Breast epithelium (tissue), 4 donors: Measurements from ENCODE around the gene CDC16. TPM values are rescaled to one million over a fixed set of nuclear protein-coding genes. Genes with fewer than 3 reads are reported as not detected.

ENCODE experiments used
- DNase-seq, 2 donors: peaks; one replicate each; pipeline ENCODE4 v3.0.0-alpha.2; 2019; ENCODE audit warnings: low spot score in 2 of 2
- H3K27ac ChIP-seq, 2 donors: fragments of 200-600 bp; sonication (generic) in 1 of 2; one replicate each; pipeline ENCODE4 v1.5.1; 2016 to 2019; ENCODE audit warnings: mild to moderate bottlenecking in 1 of 2
- H3K27me3 ChIP-seq, 2 donors: fragments of 200-600 bp; sonication (generic) in 1 of 2; one replicate each; pipeline versions ENCODE4 v1.5.1 to v1.6.0; 2017 to 2019; ENCODE audit warnings: control low read depth in 1 of 2, mild to moderate bottlenecking in 1 of 2
- H3K36me3 ChIP-seq: fragments of 200-600 bp; one replicate; pipeline ENCODE4 v1.5.1; 2019
- H3K4me1 ChIP-seq, 2 donors: fragments of 200-600 bp; sonication (generic); one replicate each; pipeline ENCODE4 v1.5.1; 2016 to 2019; ENCODE audit warnings: control low read depth in 1 of 2
- H3K4me3 ChIP-seq, 3 donors: fragments of 200-600 bp; sonication (generic); 1 replicate in 2 of 3; 2 replicates in 1 of 3; pipeline ENCODE4 v1.5.1; 2016 to 2019; ENCODE audit warnings: mild to moderate bottlenecking in 3 of 3, moderate library complexity in 2 of 3
- H3K9me3 ChIP-seq, 2 donors: fragments of 200-600 bp; sonication (generic) in 1 of 2; one replicate each; pipeline ENCODE4 v1.5.1; 2016 to 2019; ENCODE audit warnings: control low read depth in 1 of 2
- CTCF ChIP-seq, 3 donors: fragments of 450-650 bp; IDR thresholded peaks; one replicate each; pipeline ENCODE4 v1.5.1; 2016 to 2017; ENCODE audit warnings: antibody characterized with exemption in 3 of 3, mild to moderate bottlenecking in 3 of 3, moderate library complexity in 3 of 3
- POLR2A ChIP-seq: fragments of 450-650 bp; IDR thresholded peaks from one replicate; pipeline ENCODE4 v1.6.1; 2016; ENCODE audit warnings: antibody characterized with exemption, mild to moderate bottlenecking, moderate library complexity
- POLR2AphosphoS5 ChIP-seq, 3 donors: sonication (generic); formaldehyde crosslinking; IDR thresholded peaks; one replicate each; pipeline ENCODE4 v1.6.1; 2017; ENCODE audit warnings: antibody characterized with exemption in 3 of 3
- intact Hi-C: fragments of 100-400 bp; cut with DNase I; formaldehyde crosslinking; loops from one replicate; pipeline ENCODE4 v1.15.1; 2023; ENCODE audit warnings: low total_unique reads
- total RNA-seq, 3 donors: library from RNA; depleted of rRNA; stranded (reverse); fragments of >200 nt; gene quantifications; one replicate each; pipeline ENCODE4 v1.1.0, GENCODE V29; 2016

CDC16 gene
- total RNA-seq, 3 donors from 2014 or later = 53.1 to 82.5 (median 77.7) TPM

GRCh38 chr13:114311387-114311786 lies 76.7 kb downstream of the CDC16 start:
- TF ChIP-seq POLR2AphosphoS5 (IDR thresholded peaks at IDR 0.05) = no peak
- TF ChIP-seq POLR2A = no peak
- TF ChIP-seq CTCF (IDR thresholded peaks at IDR 0.05) = no peak
- intact Hi-C loops = no loop called here
- H3K4me1 ChIP-seq = no peaks in the 10 kb centered on the region
- H3K4me3 ChIP-seq = no peak overlapping the region
- DNase-seq = no peak
- no peaks in the 10 kb centered on the region for H3K27me3 ChIP-seq
- H3K9me3 ChIP-seq = no peaks in the 10 kb centered on the region
- no peaks in the 10 kb centered on the region for H3K36me3 ChIP-seq
- no peak overlapping the region for H3K27ac ChIP-seq

DNA sequence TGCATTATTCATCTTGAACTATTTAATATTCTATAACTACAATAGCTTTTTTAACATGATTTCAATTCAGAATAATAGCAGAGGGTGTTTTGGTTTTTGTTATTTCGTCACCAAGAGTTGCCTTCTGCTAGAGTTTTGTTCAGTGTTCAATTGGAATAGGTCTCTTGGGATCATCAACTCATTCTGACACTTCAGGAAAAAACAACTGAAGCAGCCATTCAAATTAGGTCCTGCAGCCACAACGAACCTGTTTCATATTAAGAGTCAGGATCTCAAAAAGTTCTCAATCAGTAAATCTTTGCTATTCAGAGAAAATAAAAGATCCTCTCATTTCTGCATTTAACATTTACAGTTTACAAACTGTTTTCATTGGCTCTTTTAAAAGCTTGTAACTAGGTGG lies 77.2 kb downstream of the CDC16 start:
- Histone ChIP-seq H3K27me3 (no peaks in the 10 kb centered on the region), H3K4me3 (no peak overlapping the region), H3K27ac (no peak overlapping the region), H3K9me3 (no peaks in the 10 kb centered on the region), H3K36me3 (no peaks in the 10 kb centered on the region), H3K4me1 (no peaks in the 10 kb centered on the region)
- TF ChIP-seq CTCF (IDR thresholded peaks at IDR 0.05) (no peak), POLR2A (no peak), POLR2AphosphoS5 (IDR thresholded peaks at IDR 0.05) (no peak)
- no peak for DNase-seq
- intact Hi-C loops = no loop called here

DNA sequence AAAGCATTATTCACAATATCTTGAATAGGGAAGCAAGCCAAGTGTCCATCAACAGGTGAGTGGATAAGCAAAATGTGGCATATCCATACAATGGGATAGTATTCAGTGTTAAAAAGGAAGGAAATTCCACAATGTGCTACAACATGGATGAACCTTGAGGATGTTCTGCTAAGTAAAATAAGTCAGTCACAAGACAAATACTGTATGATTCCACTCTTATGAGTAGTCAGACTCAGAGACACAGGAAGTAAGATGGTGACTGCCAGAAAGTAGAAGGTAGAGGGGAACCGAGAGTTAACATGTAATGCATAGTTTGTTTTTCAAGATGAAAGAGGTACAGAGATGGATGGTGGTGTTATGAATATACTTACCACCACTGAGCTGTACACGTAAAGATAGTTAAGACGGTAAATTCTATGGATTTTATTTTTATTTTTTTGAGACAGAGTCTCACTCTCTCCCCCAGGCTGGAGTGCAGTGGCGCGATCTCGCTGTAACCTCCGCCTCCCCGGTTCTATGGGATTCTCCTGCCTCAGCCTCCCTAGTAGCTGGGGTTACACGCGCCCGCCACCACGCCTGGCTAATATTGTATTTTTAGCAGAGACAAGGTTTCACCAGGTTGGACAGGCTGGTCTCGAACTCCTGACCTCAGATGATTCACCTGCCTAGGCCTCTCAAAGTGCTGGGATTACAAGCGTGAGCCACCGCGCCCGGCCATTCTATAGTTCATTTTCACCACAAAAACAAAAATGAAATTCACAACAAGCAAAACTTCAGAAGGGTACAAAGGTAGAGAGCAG lies 78.6 kb downstream of the CDC16 start:
- peak overlapping the region; percentile 77 to 89 (median 87) for H3K4me3 ChIP-seq
- no peaks in the 10 kb centered on the region for H3K9me3 ChIP-seq
- no peaks in the 10 kb centered on the region for H3K36me3 ChIP-seq
- H3K4me1 ChIP-seq = no peaks in the 10 kb centered on the region
- TF ChIP-seq CTCF (IDR thresholded peaks at IDR 0.05) = no peak
- TF ChIP-seq POLR2A = no peak
- TF ChIP-seq POLR2AphosphoS5 (IDR thresholded peaks at IDR 0.05) = no peak
- peak overlapping the region; percentile 85 to 93 for H3K27ac ChIP-seq
- no peak for DNase-seq
- no peaks in the 10 kb centered on the region for H3K27me3 ChIP-seq
- intact Hi-C loops = no loop called here

GRCh38 chr13:114314074-114314912 lies 79.6 kb downstream of the CDC16 start, which contains the start of gene CHAMP1:
Gene CHAMP1 (plus strand): TSS chr13:114314503. CDS start chr13:114323843, 9,340 bp downstream.
- no peak for TF ChIP-seq POLR2A
- TF ChIP-seq POLR2AphosphoS5 (IDR thresholded peaks at IDR 0.05) = peak; percentile 52 to 83 (median 66)
- no peak for TF ChIP-seq CTCF (IDR thresholded peaks at IDR 0.05)
- Histone ChIP-seq H3K27ac (peak within 1 kb of the TSS; percentile 85 to 93), H3K9me3 (no peaks in the 10 kb centered on the region), H3K27me3 (no peaks in the 10 kb centered on the region), H3K4me3 (peak within 1 kb of the TSS; percentile 77 to 89 (median 87)), H3K4me1 (no peaks in the 10 kb centered on the region), H3K36me3 (no peaks in the 10 kb centered on the region)
- DNase-seq = peak; percentile 91 to 92
- intact Hi-C loops = no loop called here
